ELR (cell line): ENCODE results near the gene GOLIM4.
"Not testable (repeated sequence)": the region's sequence is repeated elsewhere in the genome, so short reads cannot be mapped to it uniquely, and the experiment has no call there.

Experiments used
- DNase-seq: peaks from one replicate; pipeline ENCODE4 v3.0.0-alpha.2; 2015; ENCODE audit warnings: low read depth

The GOLIM4 gene

DNA sequence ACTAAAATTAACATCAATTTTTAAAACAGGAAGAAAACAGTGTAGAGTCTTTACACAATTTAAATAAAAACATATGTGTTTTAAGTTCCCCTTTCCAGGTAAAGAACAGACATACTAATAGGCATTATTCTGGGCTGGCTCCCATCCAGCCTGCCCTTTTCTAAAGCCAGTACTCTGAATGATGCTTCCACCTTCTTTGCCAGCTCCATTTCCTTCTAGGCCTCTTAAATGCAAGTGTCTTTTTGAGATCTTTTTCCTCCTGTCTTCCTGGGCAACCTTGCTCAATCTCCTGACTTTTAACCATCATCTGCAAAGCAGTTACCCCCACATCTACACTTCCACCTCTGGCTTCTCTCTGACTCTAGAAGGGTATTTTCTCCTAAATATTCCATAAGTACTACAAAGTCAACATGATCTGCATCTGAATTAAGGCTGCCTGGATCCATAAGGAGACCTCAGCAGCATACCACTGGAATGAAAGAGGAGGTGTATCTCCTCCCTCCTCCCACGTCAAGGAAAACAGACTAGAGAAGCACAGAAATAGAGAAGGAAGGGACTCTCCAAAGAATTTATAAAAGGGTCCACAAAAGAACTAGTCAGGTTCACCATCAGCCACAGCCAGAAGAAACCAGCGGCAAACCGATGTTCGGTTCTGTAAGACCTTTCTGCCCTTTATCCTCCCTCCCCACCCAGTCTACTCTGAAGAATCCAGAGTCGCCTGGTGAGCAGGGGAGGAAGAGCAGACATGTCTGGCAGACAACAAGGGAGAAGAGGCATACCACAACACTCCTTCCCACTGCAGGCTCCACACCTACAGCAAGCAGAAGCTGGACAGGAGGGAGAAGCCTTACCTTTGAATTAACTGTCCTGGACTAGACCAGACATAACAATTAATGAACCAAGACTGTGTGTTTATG, 47.1 kb downstream of the GOLIM4 start:
- DNase-seq: no peak

- no peak for DNase-seq
Observed at GRCh38 chr3:168047936-168048335, 47.8 kb downstream of the GOLIM4 start.

DNA sequence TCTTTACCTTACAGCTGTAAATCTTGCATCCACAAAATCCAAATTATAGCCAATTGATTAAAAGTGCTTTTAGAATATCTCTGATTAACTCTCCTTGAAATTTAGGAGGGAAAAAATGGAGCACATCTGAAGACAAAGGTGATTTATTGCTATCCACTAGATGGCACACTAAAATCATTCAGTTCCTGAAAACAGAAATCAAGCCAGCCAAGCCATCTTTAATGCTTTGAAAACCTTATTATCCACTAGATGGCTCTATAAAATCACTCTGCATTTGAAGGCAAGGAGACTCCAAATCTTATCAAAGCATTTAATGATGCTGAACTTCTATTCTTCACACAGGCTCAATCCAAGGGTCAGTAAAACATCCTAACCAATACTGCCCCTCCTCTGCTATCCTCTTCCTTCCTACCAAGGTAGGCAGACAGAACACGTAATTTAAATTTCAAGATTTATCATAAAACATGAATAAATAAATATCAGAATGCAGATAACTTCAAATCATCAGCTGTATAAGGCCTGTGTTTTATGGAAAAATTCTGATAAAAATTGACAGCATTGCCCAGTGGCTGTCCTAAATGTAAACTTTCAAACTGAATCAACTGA, 48.4 kb downstream of the GOLIM4 start:
- DNase-seq: peak; percentile 90

- no peak for DNase-seq
Observed at GRCh38 chr3:168044049-168044448, 51.7 kb downstream of the GOLIM4 start.

GRCh38 chr3:168040607-168041208, 55.0 kb downstream of the GOLIM4 start:
- DNase-seq: peak; percentile 63

DNA sequence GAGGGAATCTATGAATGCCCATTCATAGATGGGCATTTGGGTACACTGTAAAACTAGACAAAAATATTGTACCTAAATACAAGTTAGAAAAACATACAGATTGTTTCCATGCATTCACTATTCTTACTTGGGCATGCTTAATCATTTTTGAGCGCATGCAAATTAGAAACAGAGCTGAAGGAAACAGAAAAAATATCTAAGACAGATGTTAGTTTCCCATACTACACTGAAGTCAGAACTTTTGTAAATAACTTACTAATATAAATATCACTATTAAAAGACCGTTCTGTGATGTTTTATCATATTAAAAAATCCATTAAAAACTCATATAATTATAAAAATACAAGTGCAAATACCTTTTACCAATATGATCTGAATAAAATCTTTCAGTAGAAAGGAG, 58.7 kb downstream of the GOLIM4 start:
- no peak for DNase-seq

DNA sequence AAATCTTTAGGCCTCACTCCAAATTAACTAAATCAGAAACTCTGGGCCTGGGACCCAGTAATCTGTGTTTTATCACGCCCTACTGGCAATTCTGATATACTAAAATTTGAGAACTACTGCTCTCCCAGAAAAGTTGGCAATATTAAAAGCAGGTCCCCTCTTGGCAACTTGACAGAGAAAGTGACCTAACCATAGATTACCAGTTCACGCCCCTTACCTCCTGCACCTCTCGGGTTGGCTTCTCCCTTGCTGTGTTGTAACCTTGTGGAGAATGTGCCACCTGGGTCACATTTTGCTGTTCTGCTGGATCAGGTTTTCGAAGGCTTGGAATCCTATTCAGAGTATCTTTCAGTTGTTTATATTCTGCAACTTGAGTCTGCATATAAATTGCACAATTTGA, 59.1 kb downstream of the GOLIM4 start:
- no peak for DNase-seq

- DNase-seq: peak; percentile 20
Observed at GRCh38 chr3:168034152-168034928, 61.4 kb downstream of the GOLIM4 start.

DNA sequence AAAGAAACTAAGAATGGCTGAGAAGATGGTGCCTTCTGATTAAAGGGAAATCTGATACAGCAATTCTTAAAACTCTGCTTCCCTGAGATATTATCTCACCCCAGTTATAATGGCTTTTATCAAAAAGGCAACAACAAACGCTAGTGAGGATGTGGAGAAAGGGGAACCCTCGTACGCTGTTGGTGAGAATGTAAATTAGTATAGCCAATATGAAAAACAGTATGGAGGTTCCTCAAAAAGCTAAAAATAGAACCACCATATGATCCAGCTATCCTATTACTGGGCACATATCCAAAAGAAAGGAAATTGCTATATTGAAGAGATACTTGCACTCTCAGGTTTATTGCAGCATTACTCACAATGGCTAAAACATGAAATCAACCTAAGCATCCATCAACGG, 65.1 kb downstream of the GOLIM4 start:
- DNase-seq: no peak

DNA sequence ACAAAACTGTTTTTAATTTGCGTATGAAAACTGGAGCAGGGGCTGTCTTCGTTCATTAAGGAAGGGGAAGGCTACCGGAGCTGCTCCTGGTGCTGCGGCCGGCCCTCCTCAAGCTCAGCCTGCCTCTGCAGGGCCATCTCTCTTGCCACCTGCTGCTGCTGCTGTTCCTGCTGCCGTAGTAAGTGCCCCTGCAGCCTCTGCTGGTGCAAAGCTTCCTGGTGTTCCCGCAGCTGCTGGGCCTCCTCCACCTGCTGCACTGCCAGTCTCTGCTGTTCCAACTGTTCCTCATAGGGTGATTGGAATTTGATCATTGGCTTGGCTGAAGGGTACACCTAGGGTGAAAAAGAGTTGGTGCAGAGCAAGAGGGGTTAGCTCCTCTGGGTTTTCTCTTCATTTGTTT, 66.0 kb downstream of the GOLIM4 start:
- DNase-seq: no peak

DNA sequence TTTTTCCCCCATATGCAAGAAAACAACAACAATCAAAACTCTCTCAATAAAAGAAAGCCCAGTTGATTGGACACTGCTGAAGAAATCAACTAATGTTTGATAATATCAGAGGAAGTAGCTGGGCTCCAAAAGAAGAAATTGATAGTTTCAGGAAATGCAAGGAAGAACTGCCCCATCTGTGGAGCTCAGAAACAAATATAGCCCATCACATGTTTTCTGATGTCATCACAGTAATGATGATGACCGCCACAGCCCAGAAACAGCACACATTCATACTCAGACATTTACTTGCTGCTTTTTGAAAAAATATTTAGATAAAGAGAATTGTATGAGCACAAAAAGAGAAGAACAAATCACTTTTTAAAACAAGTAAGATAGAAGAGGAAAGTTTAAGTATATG, 67.6 kb downstream of the GOLIM4 start:
- no peak for DNase-seq

DNA sequence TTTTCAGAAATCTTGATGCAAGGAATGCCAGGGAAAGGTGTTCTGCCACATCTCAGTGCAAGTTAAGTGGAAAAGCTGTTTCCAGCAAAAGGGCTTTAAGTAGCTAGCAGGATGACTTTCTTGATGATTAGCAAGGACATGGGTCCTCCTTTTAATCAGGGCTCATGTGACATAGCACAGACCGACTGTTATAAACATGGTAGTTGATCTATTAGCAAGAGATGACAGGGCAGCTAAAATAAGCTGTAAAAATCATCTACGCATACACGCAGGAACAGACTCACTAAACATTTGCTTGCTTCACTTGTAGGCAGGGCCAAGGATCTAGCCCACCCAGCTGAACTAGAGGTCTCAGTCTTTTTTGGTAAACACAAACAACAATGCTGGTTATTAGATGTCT, 69.0 kb downstream of the GOLIM4 start:
- DNase-seq: no peak

- peak; percentile 10 for DNase-seq
Observed at GRCh38 chr3:168025076-168025475, 70.6 kb downstream of the GOLIM4 start.

GRCh38 chr3:168024537-168024941, 71.2 kb downstream of the GOLIM4 start:
- peak; percentile 79 for DNase-seq

GRCh38 chr3:168021737-168022450, 73.8 kb downstream of the GOLIM4 start:
- no peak for DNase-seq

DNA sequence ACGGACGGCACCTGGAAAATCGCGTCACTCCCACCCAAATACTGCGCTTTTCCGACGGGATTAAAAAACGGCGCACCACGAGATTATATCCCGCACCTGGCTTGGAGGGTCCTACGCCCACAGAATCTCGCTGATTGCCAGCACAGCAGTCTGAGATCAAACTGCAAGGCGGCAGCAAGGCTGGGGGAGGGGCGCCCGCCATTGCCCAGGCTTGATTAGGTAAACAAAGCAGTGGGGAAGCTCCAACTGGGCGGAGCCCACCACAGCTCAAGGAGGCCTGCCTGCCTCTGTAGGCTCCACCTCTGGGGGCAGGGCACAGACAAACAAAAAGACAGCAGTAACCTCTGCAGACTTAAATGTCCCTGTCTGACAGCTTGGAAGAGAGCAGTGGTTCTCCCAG, 84.4 kb downstream of the GOLIM4 start:
- DNase-seq: not testable (repeated sequence)

DNA sequence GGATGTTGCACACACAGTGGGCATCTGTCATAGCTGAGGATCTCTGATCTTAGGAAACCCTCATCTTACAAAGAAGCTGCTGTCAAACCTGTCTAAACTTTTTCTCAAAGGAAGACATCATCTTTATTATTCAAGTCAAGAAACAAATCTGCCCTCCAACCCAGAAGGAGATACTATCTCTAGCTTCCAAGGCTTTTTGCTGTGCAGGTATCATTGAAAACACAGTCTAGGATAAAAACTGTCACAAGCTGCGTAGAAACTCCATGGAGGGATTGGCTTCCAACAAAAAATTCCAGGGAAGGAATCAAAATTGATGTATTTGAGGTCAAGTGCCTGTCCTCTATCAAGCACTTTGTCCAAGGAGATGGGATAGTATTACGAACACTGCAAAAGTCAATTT, 89.1 kb downstream of the GOLIM4 start:
- no peak for DNase-seq

DNA sequence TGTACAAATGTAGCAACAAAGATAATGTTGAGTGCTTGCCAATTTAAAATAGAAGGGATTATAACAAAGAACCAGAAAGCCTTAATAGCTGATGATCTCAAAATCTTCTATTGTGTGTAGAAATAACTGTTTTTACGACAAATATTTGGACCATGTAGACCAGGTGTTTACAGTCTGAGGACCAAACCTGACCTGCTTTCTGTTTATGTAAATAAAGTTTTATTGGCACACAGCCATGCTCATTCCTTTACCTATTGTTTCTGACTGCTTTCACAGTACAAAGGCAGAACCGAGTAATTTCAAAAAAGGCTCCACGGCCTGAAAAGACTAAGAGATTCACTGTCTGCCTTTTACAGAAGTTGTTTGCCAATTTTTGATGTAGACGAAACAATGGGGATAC, 91.8 kb downstream of the GOLIM4 start:
- no peak for DNase-seq

GRCh38 chr3:168002786-168003368, 92.8 kb downstream of the GOLIM4 start:
- peak; percentile 59 for DNase-seq

DNA sequence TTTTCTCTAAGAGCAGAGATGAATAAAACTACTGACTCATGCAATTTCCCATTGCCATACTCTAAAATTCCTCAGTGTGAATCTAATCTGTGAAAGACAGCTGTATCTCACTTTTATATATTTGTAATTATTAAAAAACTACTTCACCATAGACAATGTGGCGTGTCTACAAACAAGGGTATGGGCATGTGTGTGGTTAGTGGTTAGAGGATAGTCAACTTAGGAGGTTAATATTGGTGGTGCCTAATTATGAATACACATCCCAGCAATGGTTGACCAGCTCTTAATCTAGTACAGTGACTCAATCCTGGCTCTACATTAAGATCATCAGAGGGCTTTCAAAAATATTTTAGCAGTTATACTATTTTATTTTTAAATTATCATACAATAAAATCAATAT, 94.5 kb downstream of the GOLIM4 start:
- DNase-seq: no peak

DNA sequence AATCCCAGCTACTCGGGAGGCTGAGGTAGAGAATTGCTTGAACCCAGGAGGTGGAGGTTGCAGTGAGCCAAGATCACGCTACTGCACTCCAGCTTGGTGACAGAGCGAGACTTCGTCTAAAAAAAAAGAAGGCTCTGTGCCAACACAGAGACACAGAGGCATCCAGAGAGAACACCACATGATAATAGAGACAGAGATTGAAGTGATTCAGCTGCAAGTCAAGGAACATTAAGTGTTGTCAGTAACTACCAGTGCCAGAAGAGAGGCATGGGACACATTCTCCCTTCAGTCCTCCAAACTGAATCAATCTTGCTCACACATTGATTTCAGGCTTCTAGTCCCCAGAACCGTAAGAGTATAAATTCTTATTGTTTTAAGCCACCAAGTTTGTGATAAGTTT, 97.5 kb downstream of the GOLIM4 start:
- no peak for DNase-seq
